ENCODE measurements around the gene PSMG3. TPM values are rescaled to one million over a fixed set of nuclear protein-coding genes. Genes with fewer than 3 reads are reported as not detected.

The PSMG3 gene
- total and polyA plus RNA-seq, 3 donors from 2014 or later = 23.7 to 44.5 (median 39.1) TPM

GRCh38 chr7:1557771-1558170 is 12.1 kb downstream of the PSMG3 start:
- WGBS, 2 donors = 92 to 95% methylated on average over 9 to 10 of the region's 10 CpGs
- Histone ChIP-seq H3K27me3 (no peaks in the 10 kb centered on the region), H3K4me3 (no peak overlapping the region), H3K9me3 (no peaks in the 10 kb centered on the region), H3K27ac (no peak overlapping the region), H3K36me3 (ENCODE audit: low read depth, missing control alignments) (no peaks in the 10 kb centered on the region), H3K4me1 (peaks cover 19% of the 10 kb centered on the region)
- intact Hi-C loops (cut with DNase I; ENCODE audit: low total_unique reads) = no loop called here
- DNase-seq = no peak
- TF ChIP-seq POLR2A (IDR thresholded peaks at IDR 0.05) (no peak), CTCF (IDR thresholded peaks at IDR 0.05) (no peak)

GRCh38 chr7:1557006-1557405 is 12.8 kb downstream of the PSMG3 start:
- WGBS, 2 donors = 90 to 97% methylated on average over 7 of the region's 7 CpGs
- TF ChIP-seq CTCF (IDR thresholded peaks at IDR 0.05) (no peak), POLR2A (IDR thresholded peaks at IDR 0.05) (no peak)
- Histone ChIP-seq H3K27me3 (no peaks in the 10 kb centered on the region), H3K4me1 (peaks cover 19% of the 10 kb centered on the region), H3K9me3 (no peaks in the 10 kb centered on the region), H3K4me3 (no peak overlapping the region), H3K27ac (no peak overlapping the region), H3K36me3 (ENCODE audit: low read depth, missing control alignments) (no peaks in the 10 kb centered on the region)
- intact Hi-C loops (cut with DNase I; ENCODE audit: low total_unique reads) = no loop called here
- no peak for DNase-seq

- Histone ChIP-seq H3K9me3 (no peaks in the 10 kb centered on the region), H3K36me3 (ENCODE audit: low read depth, missing control alignments) (no peaks in the 10 kb centered on the region), H3K4me1 (peaks cover 19% of the 10 kb centered on the region), H3K4me3 (no peak within 1 kb of the TSS), H3K27ac (peak within 1 kb of the TSS in 1 of 2 donors; percentile 55), H3K27me3 (no peaks in the 10 kb centered on the region)
- intact Hi-C loops (cut with DNase I; ENCODE audit: low total_unique reads) = no loop called here
- TF ChIP-seq POLR2A (IDR thresholded peaks at IDR 0.05) = no peak
- TF ChIP-seq CTCF (IDR thresholded peaks at IDR 0.05) = peak in 2 of 3 experiments; percentile 34 to 39
- 38 to 42% methylated on average over 7 to 23 of the region's 23 CpGs for WGBS, 2 donors
- peak; percentile 61 for DNase-seq
Measured at GRCh38 chr7:1555813-1556543, 13.9 kb downstream of the PSMG3 start, which contains the start of gene TMEM184A. TMEM184A (minus strand) TSS chr7:1556205; CDS start chr7:1555484, 721 bp downstream.

- Histone ChIP-seq H3K4me1 (peaks cover 19% of the 10 kb centered on the region), H3K27me3 (no peaks in the 10 kb centered on the region), H3K36me3 (ENCODE audit: low read depth, missing control alignments) (no peaks in the 10 kb centered on the region), H3K27ac (peak overlapping the region in 1 of 2 donors; percentile 55), H3K4me3 (no peak overlapping the region), H3K9me3 (no peaks in the 10 kb centered on the region)
- DNase-seq = peak; percentile 87
- no peak for TF ChIP-seq CTCF (IDR thresholded peaks at IDR 0.05)
- no peak for TF ChIP-seq POLR2A (IDR thresholded peaks at IDR 0.05)
- 34 to 42% methylated on average over 14 to 34 of the region's 35 CpGs for WGBS, 2 donors
- intact Hi-C loops (cut with DNase I; ENCODE audit: low total_unique reads) = no loop called here
Measured at GRCh38 chr7:1555046-1555812, 14.6 kb downstream of the PSMG3 start.

Data from testis (tissue), 3 donors.